K562 (cell line): ENCODE measurements around the gene LINGO4. TPM values are rescaled to one million over a fixed set of nuclear protein-coding genes. Genes with fewer than 3 reads are reported as not detected.
A peak's percentile ranks its signal among the peaks of the same experiment; 100 is the strongest.

Source experiments
- NFIC ChIP-seq: fragments of 450-650 bp; IDR thresholded peaks from 2 replicates; pipeline ENCODE4 v1.6.1; 2017; ENCODE audit warnings: mild to moderate bottlenecking, inconsistent platforms
- ZNF121 ChIP-seq: sonication (generic); formaldehyde crosslinking; conservative IDR thresholded peaks from 2 replicates; pipeline ENCODE4 v1.8.0; 2022; ENCODE audit warnings: missing genetic modification reagents
- polyA plus RNA-seq, 8 experiments: library from polyadenylated mRNA; depleted of rRNA in 4 of 8; stranded (reverse) in 5 of 8; unstranded in 3 of 8; fragments of >200 nt; fragmentation: Nextera tagmentation in 2 of 8; fragmentation: Illumina TruSeq in 1 of 8; extraction: Ambion mirVana in 2 of 8; extraction: Trizol in 1 of 8; gene quantifications; 2 replicates each; pipeline versions ENCODE4 v1.2.1 to v1.2.3, GENCODE V29; 2011 to 2014; ENCODE audit warnings: inconsistent platforms in 1 of 8, missing spikeins in 1 of 8
- total RNA-seq, 7 experiments: library from RNA; depleted of rRNA in 6 of 7; stranded (reverse); fragments of >200 nt in 6 of 7; fragmentation: Illumina TruSeq in 2 of 7; extraction: Trizol in 2 of 7; gene quantifications; 2 replicates each; pipeline versions ENCODE4 v1.2.1 to v1.2.3, GENCODE V29; 2011 to 2021; ENCODE audit warnings: low replicate concordance in 1 of 7
- TF ChIP-seq, protein P1 (sequence below): fragments of 200-600 bp; sonication (generic); IDR thresholded peaks from one replicate; pipeline ENCODE4 v1.6.1; 2012; ENCODE audit warnings: mild to moderate bottlenecking, low read depth, low read length, inconsistent platforms

Gene LINGO4
- total and polyA plus RNA-seq, 9 of the 15 experiments (the other 6 are each of a cell fraction or from before 2014, with no cell fraction given): not detected

DNA sequence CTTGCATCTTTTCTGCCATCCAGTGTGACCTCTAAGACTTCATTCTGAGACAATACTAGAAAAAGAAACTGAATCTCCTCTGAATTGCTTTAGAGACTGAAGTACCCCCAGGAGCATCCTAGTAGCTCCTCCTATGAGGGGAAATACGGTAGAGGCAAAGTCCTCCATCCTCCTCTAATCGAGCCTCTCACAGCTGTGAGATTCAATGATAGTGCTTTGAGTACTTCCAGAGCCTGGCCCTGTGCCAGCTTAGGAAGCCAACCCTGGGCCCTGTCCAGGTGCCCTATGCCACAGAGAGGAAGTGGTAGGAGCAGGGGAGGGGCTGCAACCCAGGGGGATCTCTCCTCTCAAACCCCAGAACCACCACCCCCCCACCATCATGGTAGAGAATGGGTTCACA is 15.7 kb upstream of the LINGO4 start (continued):
- TF ChIP-seq, protein P1, sequence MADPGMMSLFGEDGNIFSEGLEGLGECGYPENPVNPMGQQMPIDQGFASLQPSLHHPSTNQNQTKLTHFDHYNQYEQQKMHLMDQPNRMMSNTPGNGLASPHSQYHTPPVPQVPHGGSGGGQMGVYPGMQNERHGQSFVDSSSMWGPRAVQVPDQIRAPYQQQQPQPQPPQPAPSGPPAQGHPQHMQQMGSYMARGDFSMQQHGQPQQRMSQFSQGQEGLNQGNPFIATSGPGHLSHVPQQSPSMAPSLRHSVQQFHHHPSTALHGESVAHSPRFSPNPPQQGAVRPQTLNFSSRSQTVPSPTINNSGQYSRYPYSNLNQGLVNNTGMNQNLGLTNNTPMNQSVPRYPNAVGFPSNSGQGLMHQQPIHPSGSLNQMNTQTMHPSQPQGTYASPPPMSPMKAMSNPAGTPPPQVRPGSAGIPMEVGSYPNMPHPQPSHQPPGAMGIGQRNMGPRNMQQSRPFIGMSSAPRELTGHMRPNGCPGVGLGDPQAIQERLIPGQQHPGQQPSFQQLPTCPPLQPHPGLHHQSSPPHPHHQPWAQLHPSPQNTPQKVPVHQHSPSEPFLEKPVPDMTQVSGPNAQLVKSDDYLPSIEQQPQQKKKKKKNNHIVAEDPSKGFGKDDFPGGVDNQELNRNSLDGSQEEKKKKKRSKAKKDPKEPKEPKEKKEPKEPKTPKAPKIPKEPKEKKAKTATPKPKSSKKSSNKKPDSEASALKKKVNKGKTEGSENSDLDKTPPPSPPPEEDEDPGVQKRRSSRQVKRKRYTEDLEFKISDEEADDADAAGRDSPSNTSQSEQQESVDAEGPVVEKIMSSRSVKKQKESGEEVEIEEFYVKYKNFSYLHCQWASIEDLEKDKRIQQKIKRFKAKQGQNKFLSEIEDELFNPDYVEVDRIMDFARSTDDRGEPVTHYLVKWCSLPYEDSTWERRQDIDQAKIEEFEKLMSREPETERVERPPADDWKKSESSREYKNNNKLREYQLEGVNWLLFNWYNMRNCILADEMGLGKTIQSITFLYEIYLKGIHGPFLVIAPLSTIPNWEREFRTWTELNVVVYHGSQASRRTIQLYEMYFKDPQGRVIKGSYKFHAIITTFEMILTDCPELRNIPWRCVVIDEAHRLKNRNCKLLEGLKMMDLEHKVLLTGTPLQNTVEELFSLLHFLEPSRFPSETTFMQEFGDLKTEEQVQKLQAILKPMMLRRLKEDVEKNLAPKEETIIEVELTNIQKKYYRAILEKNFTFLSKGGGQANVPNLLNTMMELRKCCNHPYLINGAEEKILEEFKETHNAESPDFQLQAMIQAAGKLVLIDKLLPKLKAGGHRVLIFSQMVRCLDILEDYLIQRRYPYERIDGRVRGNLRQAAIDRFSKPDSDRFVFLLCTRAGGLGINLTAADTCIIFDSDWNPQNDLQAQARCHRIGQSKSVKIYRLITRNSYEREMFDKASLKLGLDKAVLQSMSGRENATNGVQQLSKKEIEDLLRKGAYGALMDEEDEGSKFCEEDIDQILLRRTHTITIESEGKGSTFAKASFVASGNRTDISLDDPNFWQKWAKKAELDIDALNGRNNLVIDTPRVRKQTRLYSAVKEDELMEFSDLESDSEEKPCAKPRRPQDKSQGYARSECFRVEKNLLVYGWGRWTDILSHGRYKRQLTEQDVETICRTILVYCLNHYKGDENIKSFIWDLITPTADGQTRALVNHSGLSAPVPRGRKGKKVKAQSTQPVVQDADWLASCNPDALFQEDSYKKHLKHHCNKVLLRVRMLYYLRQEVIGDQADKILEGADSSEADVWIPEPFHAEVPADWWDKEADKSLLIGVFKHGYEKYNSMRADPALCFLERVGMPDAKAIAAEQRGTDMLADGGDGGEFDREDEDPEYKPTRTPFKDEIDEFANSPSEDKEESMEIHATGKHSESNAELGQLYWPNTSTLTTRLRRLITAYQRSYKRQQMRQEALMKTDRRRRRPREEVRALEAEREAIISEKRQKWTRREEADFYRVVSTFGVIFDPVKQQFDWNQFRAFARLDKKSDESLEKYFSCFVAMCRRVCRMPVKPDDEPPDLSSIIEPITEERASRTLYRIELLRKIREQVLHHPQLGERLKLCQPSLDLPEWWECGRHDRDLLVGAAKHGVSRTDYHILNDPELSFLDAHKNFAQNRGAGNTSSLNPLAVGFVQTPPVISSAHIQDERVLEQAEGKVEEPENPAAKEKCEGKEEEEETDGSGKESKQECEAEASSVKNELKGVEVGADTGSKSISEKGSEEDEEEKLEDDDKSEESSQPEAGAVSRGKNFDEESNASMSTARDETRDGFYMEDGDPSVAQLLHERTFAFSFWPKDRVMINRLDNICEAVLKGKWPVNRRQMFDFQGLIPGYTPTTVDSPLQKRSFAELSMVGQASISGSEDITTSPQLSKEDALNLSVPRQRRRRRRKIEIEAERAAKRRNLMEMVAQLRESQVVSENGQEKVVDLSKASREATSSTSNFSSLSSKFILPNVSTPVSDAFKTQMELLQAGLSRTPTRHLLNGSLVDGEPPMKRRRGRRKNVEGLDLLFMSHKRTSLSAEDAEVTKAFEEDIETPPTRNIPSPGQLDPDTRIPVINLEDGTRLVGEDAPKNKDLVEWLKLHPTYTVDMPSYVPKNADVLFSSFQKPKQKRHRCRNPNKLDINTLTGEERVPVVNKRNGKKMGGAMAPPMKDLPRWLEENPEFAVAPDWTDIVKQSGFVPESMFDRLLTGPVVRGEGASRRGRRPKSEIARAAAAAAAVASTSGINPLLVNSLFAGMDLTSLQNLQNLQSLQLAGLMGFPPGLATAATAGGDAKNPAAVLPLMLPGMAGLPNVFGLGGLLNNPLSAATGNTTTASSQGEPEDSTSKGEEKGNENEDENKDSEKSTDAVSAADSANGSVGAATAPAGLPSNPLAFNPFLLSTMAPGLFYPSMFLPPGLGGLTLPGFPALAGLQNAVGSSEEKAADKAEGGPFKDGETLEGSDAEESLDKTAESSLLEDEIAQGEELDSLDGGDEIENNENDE: peak; percentile 82
- TF ChIP-seq NFIC: peak; percentile 77
- no peak for TF ChIP-seq ZNF121
